Subcutaneous abdominal adipose tissue (tissue), 5 donors: ENCODE data around the gene CECR2.

Experiments
- H3K27ac ChIP-seq: one replicate; pipeline ENCODE4 v1.7.0; 2013; ENCODE audit warnings: low read depth, mild to moderate bottlenecking, inconsistent platforms, low read length, moderate library complexity
- H3K27me3 ChIP-seq, 5 donors: one replicate each; pipeline ENCODE4 v1.7.0; 2013; ENCODE audit warnings: low read length in 5 of 5, inconsistent platforms in 1 of 5; ENCODE audit not compliant: control insufficient read depth in 5 of 5, insufficient read depth in 4 of 5
- H3K36me3 ChIP-seq, 5 donors: one replicate each; pipeline ENCODE4 v1.7.0; 2013; ENCODE audit warnings: low read length in 5 of 5; ENCODE audit not compliant: control insufficient read depth in 5 of 5, insufficient read depth in 5 of 5
- H3K4me1 ChIP-seq, 5 donors: one replicate each; pipeline ENCODE4 v1.7.0; 2013; ENCODE audit warnings: low read length in 5 of 5, mild to moderate bottlenecking in 3 of 5, moderate library complexity in 1 of 5; ENCODE audit not compliant: control insufficient read depth in 5 of 5, insufficient read depth in 5 of 5
- H3K4me3 ChIP-seq, 5 donors: one replicate each; pipeline ENCODE4 v1.7.0; 2013; ENCODE audit warnings: low read length in 5 of 5, low read depth in 1 of 5
- H3K9ac ChIP-seq, 5 donors: one replicate each; pipeline ENCODE4 v1.7.0; 2013; ENCODE audit warnings: low read length in 5 of 5, mild to moderate bottlenecking in 4 of 5, moderate library complexity in 3 of 5
- H3K9me3 ChIP-seq, 5 donors: one replicate each; pipeline ENCODE4 v1.7.0; 2013; ENCODE audit warnings: low read length in 5 of 5; ENCODE audit not compliant: control insufficient read depth in 5 of 5
- donor health status: healthy.
- donor health status: healthy.
- donor health status: healthy.
- donor health status: healthy.
- donor health status: healthy.

Gene CECR2

GRCh38 chr22:17359501-17359900 is 9.8 kb upstream of the CECR2 start:
- no peak overlapping the region for H3K4me3 ChIP-seq
- H3K4me1 ChIP-seq: no peaks in the 10 kb centered on the region
- no peaks in the 10 kb centered on the region for H3K36me3 ChIP-seq
- H3K27me3 ChIP-seq: peaks cover 0 to 2% (median 0%) of the 10 kb centered on the region in 5 donors
- no peak overlapping the region for H3K27ac ChIP-seq
- no peak overlapping the region for H3K9ac ChIP-seq
- no peaks in the 10 kb centered on the region for H3K9me3 ChIP-seq

GRCh38 chr22:17366329-17366728 is 2.9 kb upstream of the CECR2 start:
- H3K9ac ChIP-seq: no peak overlapping the region
- H3K4me3 ChIP-seq: no peak overlapping the region
- H3K36me3 ChIP-seq: no peaks in the 10 kb centered on the region
- peaks cover 0 to 24% (median 18%) of the 10 kb centered on the region in 5 donors for H3K4me1 ChIP-seq
- H3K27ac ChIP-seq: no peak overlapping the region
- peaks cover 17 to 36% (median 25%) of the 10 kb centered on the region in 5 donors for H3K27me3 ChIP-seq
- H3K9me3 ChIP-seq: no peaks in the 10 kb centered on the region

GRCh38 chr22:17366830-17367229 is 2.4 kb upstream of the CECR2 start:
- no peak overlapping the region for H3K9ac ChIP-seq
- peaks cover 0 to 24% (median 18%) of the 10 kb centered on the region in 5 donors for H3K4me1 ChIP-seq
- no peaks in the 10 kb centered on the region for H3K9me3 ChIP-seq
- H3K4me3 ChIP-seq: no peak overlapping the region
- H3K27ac ChIP-seq: no peak overlapping the region
- no peaks in the 10 kb centered on the region for H3K36me3 ChIP-seq
- peaks cover 22 to 38% (median 28%) of the 10 kb centered on the region in 5 donors for H3K27me3 ChIP-seq

- Histone ChIP-seq H3K27ac (no peak overlapping the region), H3K9ac (no peak overlapping the region), H3K4me3 (peak overlapping the region in 4 of 5 donors; percentile 50 to 62 (median 57)), H3K36me3 (no peaks in the 10 kb centered on the region), H3K4me1 (peaks cover 0 to 24% (median 18%) of the 10 kb centered on the region in 5 donors), H3K27me3 (peaks cover 24 to 48% (median 28%) of the 10 kb centered on the region in 5 donors), H3K9me3 (no peaks in the 10 kb centered on the region)
These were observed 1.1 kb upstream of the CECR2 start for GRCh38 chr22:17368144-17368543.

- H3K4me1 ChIP-seq: peaks cover 0 to 24% (median 18%) of the 10 kb centered on the region in 5 donors
These were observed 464 bp upstream of the CECR2 start for GRCh38 chr22:17368554-17369438.

GRCh38 chr22:17370026-17370765 is 936 bp downstream of the CECR2 start:
- peak overlapping the region in 4 of 5 donors; percentile 51 to 66 (median 63) for H3K4me3 ChIP-seq
- no peak overlapping the region for H3K27ac ChIP-seq
- H3K27me3 ChIP-seq: peaks cover 27 to 54% (median 33%) of the 10 kb centered on the region in 5 donors
- no peaks in the 10 kb centered on the region for H3K9me3 ChIP-seq
- peaks cover 0 to 24% (median 18%) of the 10 kb centered on the region in 5 donors for H3K4me1 ChIP-seq
- peak overlapping the region in 1 of 5 donors; percentile 25 for H3K9ac ChIP-seq
- no peaks in the 10 kb centered on the region for H3K36me3 ChIP-seq

More at GRCh38 chr22:17368554-17369438, 464 bp upstream of the CECR2 start:
- H3K9me3 ChIP-seq: no peaks in the 10 kb centered on the region
- peak overlapping the region in 2 of 5 donors; percentile 37 to 52 for H3K9ac ChIP-seq
- peak overlapping the region; percentile 50 to 72 (median 61) for H3K4me3 ChIP-seq
- H3K27me3 ChIP-seq: peaks cover 24 to 48% (median 27%) of the 10 kb centered on the region in 5 donors
- H3K27ac ChIP-seq: no peak overlapping the region
- no peaks in the 10 kb centered on the region for H3K36me3 ChIP-seq

- Histone ChIP-seq H3K9ac (peak overlapping the region in 1 of 5 donors; percentile 25), H3K9me3 (no peaks in the 10 kb centered on the region), H3K4me1 (peaks cover 0 to 24% (median 18%) of the 10 kb centered on the region in 5 donors), H3K27me3 (peaks cover 26 to 54% (median 33%) of the 10 kb centered on the region in 5 donors), H3K36me3 (no peaks in the 10 kb centered on the region), H3K4me3 (peak overlapping the region in 4 of 5 donors; percentile 50 to 66 (median 56)), H3K27ac (no peak overlapping the region)
These were observed 1.6 kb downstream of the CECR2 start for GRCh38 chr22:17370766-17371432.

GRCh38 chr22:17371448-17371847 is 2.2 kb downstream of the CECR2 start:
- peaks cover 0 to 24% (median 18%) of the 10 kb centered on the region in 5 donors for H3K4me1 ChIP-seq
- no peak overlapping the region for H3K27ac ChIP-seq
- H3K36me3 ChIP-seq: no peaks in the 10 kb centered on the region
- no peak overlapping the region for H3K4me3 ChIP-seq
- H3K9ac ChIP-seq: no peak overlapping the region
- H3K27me3 ChIP-seq: peaks cover 23 to 52% (median 33%) of the 10 kb centered on the region in 5 donors
- no peaks in the 10 kb centered on the region for H3K9me3 ChIP-seq

GRCh38 chr22:17373855-17374254 is 4.6 kb downstream of the CECR2 start:
- Histone ChIP-seq H3K4me3 (no peak overlapping the region), H3K9me3 (no peaks in the 10 kb centered on the region), H3K36me3 (no peaks in the 10 kb centered on the region), H3K9ac (no peak overlapping the region), H3K4me1 (peaks cover 0 to 17% (median 11%) of the 10 kb centered on the region in 5 donors), H3K27ac (no peak overlapping the region), H3K27me3 (peaks cover 12 to 32% (median 22%) of the 10 kb centered on the region in 5 donors)
